Stomach (tissue), 9 donors: Measurements from ENCODE around the gene ETV6. TPM values are rescaled to one million over a fixed set of nuclear protein-coding genes. Genes with fewer than 3 reads are reported as not detected.

Source experiments
- DNase-seq, 2 donors: peaks; one replicate each; pipeline versions ENCODE4 v3.0.0 to v3.0.0-alpha.2; 2013 to 2019
- H3K27ac ChIP-seq, 5 donors: fragments of 200-600 bp in 4 of 5; sonication (generic) in 4 of 5; one replicate each; pipeline ENCODE4 v1.5.1; 2013 to 2019; ENCODE audit warnings: mild to moderate bottlenecking in 1 of 5, moderate library complexity in 1 of 5
- H3K27me3 ChIP-seq, 3 donors: fragments of 200-600 bp; sonication (generic); one replicate each; pipeline ENCODE4 v1.5.1; 2017 to 2019; ENCODE audit warnings: mixed run types in 1 of 3
- H3K36me3 ChIP-seq, 4 donors: fragments of 200-600 bp; sonication (generic); 1 replicate in 3 of 4; 2 replicates in 1 of 4; pipeline ENCODE4 v1.5.1; 2016 to 2019
- H3K4me1 ChIP-seq, 4 donors: fragments of 200-600 bp; sonication (generic); one replicate each; pipeline ENCODE4 v1.5.1; 2016 to 2019
- H3K4me3 ChIP-seq, 4 donors: fragments of 200-600 bp; sonication (generic) in 3 of 4; one replicate each; pipeline ENCODE4 v1.5.1; 2016 to 2019; ENCODE audit warnings: mild to moderate bottlenecking in 1 of 4
- H3K9me3 ChIP-seq, 4 donors: fragments of 200-600 bp; sonication (generic); one replicate each; pipeline ENCODE4 v1.5.1; 2016 to 2019
- CTCF ChIP-seq, 7 experiments: fragments of 450-650 bp in 4 of 7; fragments of 200-600 bp in 3 of 7; sonication (generic) in 3 of 7; IDR thresholded peaks; one replicate each; pipeline ENCODE4 v1.5.1; 2016 to 2019; ENCODE audit warnings: antibody characterized with exemption in 7 of 7, control low read depth in 2 of 7, mild to moderate bottlenecking in 1 of 7
- EP300 ChIP-seq: sonication (generic); formaldehyde crosslinking; IDR thresholded peaks from one replicate; pipeline ENCODE4 v1.6.1; 2017; ENCODE audit warnings: antibody characterized with exemption
- POLR2A ChIP-seq, 4 donors: fragments of 450-650 bp; IDR thresholded peaks; one replicate each; pipeline ENCODE4 v1.6.1; 2016; ENCODE audit warnings: antibody characterized with exemption in 4 of 4, control low read depth in 2 of 4, mild to moderate bottlenecking in 1 of 4, moderate library complexity in 1 of 4
- POLR2AphosphoS5 ChIP-seq, 3 donors: sonication (generic); formaldehyde crosslinking; IDR thresholded peaks; one replicate each; pipeline ENCODE4 v1.6.1; 2016; ENCODE audit warnings: antibody characterized with exemption in 3 of 3
- WGBS, 5 donors: extraction: QIAGEN DNeasy Blood & Tissue Kit in 3 of 5; methylation state at CpG; one replicate each; pipeline versions ENCODE4 v1.1.5 to v1.1.7; 2013 to 2018; 5-methylcytosine and 5-hydroxymethylcytosine counted together
- intact Hi-C: fragments of 100-400 bp; cut with DNase I; formaldehyde crosslinking; loops from one replicate; pipeline ENCODE4 v1.15.1; 2023; ENCODE audit warnings: low total_unique reads
- polyA plus RNA-seq, 3 donors: library from polyadenylated mRNA; stranded (reverse); fragments of 200-250 nt; gene quantifications; one replicate each; pipeline ENCODE4 v1.2.3, GENCODE V29; 2013
- total RNA-seq, 5 donors: library from RNA; depleted of rRNA; stranded (reverse); fragments of >200 nt; gene quantifications; one replicate each; pipeline versions ENCODE4 v1.1.0 to v1.2.3, GENCODE V29; 2014 to 2016
- donor health status: healthy with polysubstance abuse.
- donor health status: Bipolar disorder and iron deficiency.
- donor health status: healthy.

Gene ETV6
- total and polyA plus RNA-seq, 8 donors: 4.1 to 60.3 (median 13.4) TPM

DNA sequence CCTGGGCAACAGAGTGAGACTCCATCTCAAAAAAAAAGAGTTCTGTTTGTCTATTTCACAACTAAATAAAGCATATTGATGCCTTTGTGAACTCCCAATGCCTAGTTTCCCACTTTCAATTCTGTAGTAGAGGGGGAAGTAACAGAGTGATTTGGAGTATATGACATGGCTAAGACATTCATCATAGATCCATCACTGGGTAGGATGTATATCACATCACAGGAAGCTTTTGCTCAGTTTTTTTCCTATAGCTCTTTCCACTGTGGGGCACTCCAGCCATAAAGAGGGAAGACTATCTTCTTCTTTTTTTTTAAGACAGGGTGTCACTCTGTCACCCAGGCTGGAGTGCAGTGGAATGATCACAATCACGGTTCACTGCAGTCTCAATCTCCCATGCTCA is 267.3 kb downstream of the ETV6 start:
- H3K36me3 ChIP-seq: no peaks in the 10 kb centered on the region
- H3K4me3 ChIP-seq: no peak overlapping the region
- DNase-seq: no peak
- no peak for TF ChIP-seq CTCF (IDR thresholded peaks at IDR 0.05)
- no peak for TF ChIP-seq EP300
- TF ChIP-seq POLR2A (IDR thresholded peaks at IDR 0.05): no peak
- TF ChIP-seq POLR2AphosphoS5 (IDR thresholded peaks at IDR 0.05): no peak
- no peaks in the 10 kb centered on the region for H3K9me3 ChIP-seq
- no peaks in the 10 kb centered on the region for H3K27me3 ChIP-seq
- H3K4me1 ChIP-seq: no peaks in the 10 kb centered on the region
- no peak overlapping the region for H3K27ac ChIP-seq
- intact Hi-C loops: no loop called here
- WGBS, 5 donors: 58 to 87% (median 69%) methylated on average over 1 of the region's 1 CpG

- 55 to 72% (median 60%) methylated on average over 4 of the region's 4 CpGs for WGBS, 5 donors
- no peak for TF ChIP-seq CTCF (IDR thresholded peaks at IDR 0.05)
- no peak for TF ChIP-seq POLR2A (IDR thresholded peaks at IDR 0.05)
- no peak for TF ChIP-seq POLR2AphosphoS5 (IDR thresholded peaks at IDR 0.05)
- DNase-seq: no peak
Observed at GRCh38 chr12:11917501-11917900, 268.0 kb downstream of the ETV6 start.

DNA sequence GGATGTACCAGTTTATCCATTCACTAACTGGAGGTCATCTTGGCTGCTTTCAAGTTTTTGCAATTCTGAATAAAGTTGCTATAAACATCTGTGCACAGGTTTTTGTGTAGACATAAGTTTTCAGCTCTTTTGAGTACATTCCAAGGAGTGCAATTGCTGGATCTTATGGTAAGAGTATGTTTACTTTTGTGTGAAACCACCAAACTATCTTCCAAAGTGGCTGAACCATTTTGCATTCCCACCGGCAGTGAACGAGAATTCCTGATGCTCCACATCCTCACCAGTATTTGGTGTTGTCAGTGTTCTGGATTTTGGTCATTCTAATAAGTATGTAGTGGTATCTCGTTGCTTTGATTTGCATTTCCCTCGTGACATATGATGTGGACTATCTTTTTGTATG is 270.8 kb downstream of the ETV6 start:
- intact Hi-C loops: no loop called here
- H3K4me1 ChIP-seq: no peaks in the 10 kb centered on the region

More at GRCh38 chr12:11917501-11917900, 268.0 kb downstream of the ETV6 start:
- no peak overlapping the region for H3K27ac ChIP-seq
- H3K4me3 ChIP-seq: no peak overlapping the region
- no peaks in the 10 kb centered on the region for H3K36me3 ChIP-seq
- H3K4me1 ChIP-seq: no peaks in the 10 kb centered on the region
- no peaks in the 10 kb centered on the region for H3K9me3 ChIP-seq
- H3K27me3 ChIP-seq: no peaks in the 10 kb centered on the region
- intact Hi-C loops: no loop called here

DNA sequence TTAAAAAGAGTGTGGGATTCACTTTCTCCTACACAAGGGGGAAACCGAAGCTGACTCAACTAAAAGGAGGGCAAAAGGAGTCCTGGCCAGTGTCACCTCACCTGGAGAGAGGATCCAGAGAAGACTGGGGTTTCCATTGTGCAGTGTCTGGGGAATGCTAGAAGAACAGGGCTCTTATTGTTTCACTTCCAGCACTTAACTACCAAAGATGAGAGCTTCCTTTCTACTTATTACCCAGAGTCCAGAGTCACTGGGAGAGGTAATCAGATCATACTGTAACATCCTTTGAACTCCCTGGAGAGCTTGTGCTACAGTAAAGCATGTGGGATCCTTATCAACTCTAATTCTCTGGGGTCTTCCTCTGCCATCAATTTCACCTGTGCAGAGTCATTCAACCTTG is 272.9 kb downstream of the ETV6 start:
- H3K4me1 ChIP-seq: no peaks in the 10 kb centered on the region
- H3K27ac ChIP-seq: no peak overlapping the region
- no peaks in the 10 kb centered on the region for H3K9me3 ChIP-seq
- no peak for TF ChIP-seq POLR2AphosphoS5 (IDR thresholded peaks at IDR 0.05)
- TF ChIP-seq EP300: no peak
- no peak for TF ChIP-seq POLR2A (IDR thresholded peaks at IDR 0.05)
- TF ChIP-seq CTCF (IDR thresholded peaks at IDR 0.05): no peak
- H3K4me3 ChIP-seq: no peak overlapping the region
- H3K36me3 ChIP-seq: no peaks in the 10 kb centered on the region
- no peak for DNase-seq
- 24 to 53% (median 33%) methylated on average over 1 of the region's 1 CpG for WGBS, 5 donors
- H3K27me3 ChIP-seq: no peaks in the 10 kb centered on the region
- intact Hi-C loops: no loop called here

More for the DNA sequence above, 270.8 kb downstream of the ETV6 start:
- no peaks in the 10 kb centered on the region for H3K27me3 ChIP-seq
- H3K27ac ChIP-seq: no peak overlapping the region
- 85 to 87% (median 87%) methylated on average over 4 of the region's 4 CpGs for WGBS, 5 donors
- no peaks in the 10 kb centered on the region for H3K9me3 ChIP-seq
- no peak for TF ChIP-seq POLR2A (IDR thresholded peaks at IDR 0.05)
- no peak for TF ChIP-seq EP300
- no peak for TF ChIP-seq POLR2AphosphoS5 (IDR thresholded peaks at IDR 0.05)
- TF ChIP-seq CTCF (IDR thresholded peaks at IDR 0.05): no peak
- no peaks in the 10 kb centered on the region for H3K36me3 ChIP-seq
- no peak for DNase-seq
- no peak overlapping the region for H3K4me3 ChIP-seq
